ENCODE results near the gene SHBG.

The SHBG gene

GRCh38 chr17:7651097-7651664, 21.2 kb downstream of the SHBG start:
- DNase-seq, result no peak

- DNase-seq, result no peak
These were observed 21.9 kb downstream of the SHBG start for GRCh38 chr17:7651665-7652387.

GRCh38 chr17:7652388-7653356, 22.7 kb downstream of the SHBG start:
- DNase-seq, result no peak

- no peak for DNase-seq
These were observed 25.1 kb downstream of the SHBG start for GRCh38 chr17:7654832-7655540.

GRCh38 chr17:7655541-7655840, 25.6 kb downstream of the SHBG start:
- no peak for DNase-seq

- DNase-seq, result no peak
These were observed 27.1 kb downstream of the SHBG start for GRCh38 chr17:7656958-7657609.

GRCh38 chr17:7667656-7668406, 37.9 kb downstream of the SHBG start:
- no peak for DNase-seq

- DNase-seq, result no peak
These were observed 38.5 kb downstream of the SHBG start for GRCh38 chr17:7668482-7668881.

GRCh38 chr17:7673239-7673638, 43.3 kb downstream of the SHBG start:
- DNase-seq, result peak; percentile 26

- DNase-seq, result no peak
These were observed 45.0 kb downstream of the SHBG start for GRCh38 chr17:7674934-7675333.

- DNase-seq, result no peak
These were observed 46.6 kb downstream of the SHBG start for GRCh38 chr17:7676533-7676932.

GRCh38 chr17:7677388-7678067, 47.6 kb downstream of the SHBG start:
- DNase-seq, result no peak
